ENCODE measurements around the gene RTN3.
"Not testable (repeated sequence)": the region's sequence is repeated elsewhere in the genome, so short reads cannot be mapped to it uniquely, and the experiment has no call there.

Gene RTN3

GRCh38 chr11:63682066-63683021 lies 1.0 kb downstream of the RTN3 start:
- DNase-seq: no peak

- no peak for DNase-seq
Measured at GRCh38 chr11:63683133-63683991, 2.1 kb downstream of the RTN3 start.

GRCh38 chr11:63685158-63685721 lies 3.9 kb downstream of the RTN3 start:
- not testable (repeated sequence) for DNase-seq

- DNase-seq: no peak
Measured at GRCh38 chr11:63686926-63687325, 5.6 kb downstream of the RTN3 start.

- no peak for DNase-seq
Measured at GRCh38 chr11:63687845-63688244, 6.5 kb downstream of the RTN3 start.

GRCh38 chr11:63694596-63694995 lies 13.3 kb downstream of the RTN3 start:
- DNase-seq: no peak

- DNase-seq: no peak
Measured at GRCh38 chr11:63698976-63699733, 17.9 kb downstream of the RTN3 start.

GRCh38 chr11:63699896-63700295 lies 18.6 kb downstream of the RTN3 start:
- no peak for DNase-seq

- no peak for DNase-seq
Measured at GRCh38 chr11:63705526-63705925, 24.2 kb downstream of the RTN3 start.

GRCh38 chr11:63708764-63709163 lies 27.5 kb downstream of the RTN3 start:
- no peak for DNase-seq

- DNase-seq: no peak
Measured at GRCh38 chr11:63709336-63709884, 28.1 kb downstream of the RTN3 start.

GRCh38 chr11:63710476-63711217 lies 29.3 kb downstream of the RTN3 start:
- no peak for DNase-seq

- DNase-seq: no peak
Measured at GRCh38 chr11:63711838-63712237, 30.5 kb downstream of the RTN3 start.

- DNase-seq: no peak
Measured at GRCh38 chr11:63713766-63714165, 32.5 kb downstream of the RTN3 start.

- DNase-seq: no peak
Measured at GRCh38 chr11:63716046-63716445, 34.7 kb downstream of the RTN3 start.

- DNase-seq: no peak
Measured at GRCh38 chr11:63719001-63719400, 37.7 kb downstream of the RTN3 start.

GRCh38 chr11:63719987-63720386 lies 38.7 kb downstream of the RTN3 start:
- DNase-seq: no peak

GRCh38 chr11:63720611-63721010 lies 39.3 kb downstream of the RTN3 start:
- DNase-seq: no peak

- DNase-seq: no peak
Measured at GRCh38 chr11:63729326-63729725, 48.0 kb downstream of the RTN3 start.

- DNase-seq: no peak
Measured at GRCh38 chr11:63736864-63737263, 55.6 kb downstream of the RTN3 start.

- no peak for DNase-seq
Measured at GRCh38 chr11:63737718-63738117, 56.4 kb downstream of the RTN3 start.
